Activated CD4-positive, alpha-beta T cell treated with anti-CD3 and anti-CD28 coated beads, Interleukin-10, Interleukin-2, amounts not matched to agents 100 ng/mL and 50 ng/mL, durations not matched to agents 16 hours and 8 hours (primary cell): ENCODE results near the gene SPATC1L.
"Not testable (repeated sequence)": the region's sequence is repeated elsewhere in the genome, so short reads cannot be mapped to it uniquely, and the experiment has no call there.

Experiments
- DNase-seq: peaks from one replicate; pipeline ENCODE4 v3.0.0-alpha.2; 2020

Gene SPATC1L

GRCh38 chr21:46149205-46149901, 34.9 kb downstream of the SPATC1L start:
- DNase-seq: no peak

- no peak for DNase-seq
Observed at GRCh38 chr21:46148106-46148505, 36.2 kb downstream of the SPATC1L start.

- peak; percentile 52 for DNase-seq
Observed at GRCh38 chr21:46147429-46147828, 36.8 kb downstream of the SPATC1L start.

- DNase-seq: no peak
Observed at GRCh38 chr21:46146856-46147255, 37.4 kb downstream of the SPATC1L start.

- DNase-seq: no peak
Observed at GRCh38 chr21:46145840-46146691, 38.2 kb downstream of the SPATC1L start.

GRCh38 chr21:46145159-46145839, 39.0 kb downstream of the SPATC1L start:
- no peak for DNase-seq

- no peak for DNase-seq
Observed at GRCh38 chr21:46144464-46145070, 39.7 kb downstream of the SPATC1L start.

GRCh38 chr21:46142582-46143473, 41.4 kb downstream of the SPATC1L start:
- peak; percentile 13 for DNase-seq

GRCh38 chr21:46141767-46142581, 42.3 kb downstream of the SPATC1L start:
- no peak for DNase-seq

GRCh38 chr21:46140352-46141003, 43.8 kb downstream of the SPATC1L start:
- not testable (repeated sequence) for DNase-seq

- no peak for DNase-seq
Observed at GRCh38 chr21:46139686-46140085, 44.6 kb downstream of the SPATC1L start.

GRCh38 chr21:46138383-46138970, 45.8 kb downstream of the SPATC1L start:
- no peak for DNase-seq

GRCh38 chr21:46137908-46138307, 46.4 kb downstream of the SPATC1L start:
- no peak for DNase-seq

- DNase-seq: no peak
Observed at GRCh38 chr21:46136739-46137349, 47.4 kb downstream of the SPATC1L start.

GRCh38 chr21:46135782-46136395, 48.4 kb downstream of the SPATC1L start:
- DNase-seq: no peak

- no peak for DNase-seq
Observed at GRCh38 chr21:46131838-46132651, 52.2 kb downstream of the SPATC1L start.

GRCh38 chr21:46131588-46131837, 52.7 kb downstream of the SPATC1L start:
- no peak for DNase-seq

- no peak for DNase-seq
Observed at GRCh38 chr21:46130831-46131587, 53.2 kb downstream of the SPATC1L start.
